Tibial nerve (tissue), 4 donors: ENCODE measurements around the gene ETFA. TPM values are rescaled to one million over a fixed set of nuclear protein-coding genes. Genes with fewer than 3 reads are reported as not detected.

Experiments
- DNase-seq, 2 donors: peaks; one replicate each; pipeline ENCODE4 v3.0.0-alpha.2; 2019; ENCODE audit warnings: low spot score in 2 of 2
- H3K27ac ChIP-seq, 4 donors: fragments of 200-600 bp; sonication (generic) in 3 of 4; one replicate each; pipeline ENCODE4 v1.5.1; 2017 to 2019; ENCODE audit warnings: mild to moderate bottlenecking in 1 of 4
- H3K27me3 ChIP-seq, 2 donors: fragments of 200-600 bp; sonication (generic) in 1 of 2; one replicate each; pipeline versions ENCODE4 v1.5.1 to v1.6.0; 2017 to 2019
- H3K36me3 ChIP-seq, 3 donors: fragments of 200-600 bp; sonication (generic); one replicate each; pipeline ENCODE4 v1.5.1; 2018 to 2019
- H3K4me1 ChIP-seq, 4 donors: fragments of 200-600 bp; sonication (generic) in 3 of 4; one replicate each; pipeline ENCODE4 v1.5.1; 2017 to 2019
- H3K4me3 ChIP-seq, 4 donors: fragments of 200-600 bp; sonication (generic) in 3 of 4; one replicate each; pipeline ENCODE4 v1.5.1; 2017 to 2019; ENCODE audit warnings: mild to moderate bottlenecking in 1 of 4, moderate library complexity in 1 of 4
- H3K9me3 ChIP-seq, 4 donors: fragments of 200-600 bp; sonication (generic) in 3 of 4; one replicate each; pipeline ENCODE4 v1.5.1; 2017 to 2019
- EP300 ChIP-seq, 2 donors: sonication (generic); formaldehyde crosslinking; IDR thresholded peaks; one replicate each; pipeline ENCODE4 v1.6.1; 2017; ENCODE audit warnings: antibody characterized with exemption in 2 of 2, mild to moderate bottlenecking in 1 of 2
- POLR2A ChIP-seq, 2 donors: fragments of 450-650 bp; IDR thresholded peaks; one replicate each; pipeline ENCODE4 v1.6.1; 2017; ENCODE audit warnings: antibody characterized with exemption in 2 of 2, mild to moderate bottlenecking in 2 of 2, moderate library complexity in 2 of 2
- WGBS, 2 donors: methylation state at CpG; one replicate each; pipeline ENCODE4 v1.1.5; 2018; 5-methylcytosine and 5-hydroxymethylcytosine counted together
- total RNA-seq, 4 donors: library from RNA; depleted of rRNA; stranded (reverse); fragments of >200 nt; gene quantifications; one replicate each; pipeline ENCODE4 v1.1.0, GENCODE V29; 2016
- TF ChIP-seq, protein P1 (sequence below), 5 experiments: fragments of 200-600 bp in 3 of 5; fragments of 450-650 bp in 2 of 5; sonication (generic) in 3 of 5; IDR thresholded peaks; one replicate each; pipeline ENCODE4 v1.5.1; 2016 to 2019; ENCODE audit warnings: antibody characterized with exemption in 5 of 5, mild to moderate bottlenecking in 3 of 5, moderate library complexity in 2 of 5

Gene ETFA
- total RNA-seq, 4 donors from 2014 or later = 59.2 to 96.9 (median 75.5) TPM

DNA sequence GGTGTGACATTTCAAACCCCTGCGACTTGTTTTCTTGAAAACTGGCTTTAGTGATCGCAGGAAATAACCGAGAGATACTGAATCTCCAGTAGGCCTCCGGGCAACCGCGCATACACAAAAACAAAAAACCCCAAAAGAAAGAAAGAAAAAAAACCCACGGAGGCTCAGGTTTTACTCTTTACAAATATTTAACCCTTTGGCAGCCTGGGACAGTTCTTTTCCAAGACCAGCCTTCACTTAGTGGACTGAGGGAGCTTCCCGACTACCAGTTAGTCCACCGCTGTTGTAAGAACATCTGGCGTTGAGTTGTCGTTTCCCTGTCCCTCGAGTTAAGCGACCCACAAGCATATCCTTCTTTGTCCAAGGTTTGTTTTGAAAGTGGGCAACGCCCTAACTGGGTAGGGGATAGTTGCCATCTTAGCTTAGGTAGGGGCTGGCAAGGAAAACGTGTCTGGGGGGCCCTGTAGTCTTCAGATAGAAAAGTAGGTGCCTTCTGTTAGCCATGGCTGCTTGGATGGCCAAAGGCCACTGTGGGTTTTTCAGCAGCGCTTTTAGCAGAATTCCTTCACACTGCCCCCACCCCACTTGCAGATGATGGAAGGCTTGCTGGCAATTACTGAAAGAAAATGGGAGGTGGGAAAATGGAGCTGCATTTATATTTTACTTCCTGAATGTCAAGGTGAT lies 32.2 kb upstream of the ETFA start:
- Histone ChIP-seq H3K36me3 (peaks cover 0 to under 1% (median 0%) of the 10 kb centered on the region in 3 donors), H3K9me3 (no peaks in the 10 kb centered on the region), H3K4me3 (no peak overlapping the region), H3K27me3 (peaks cover 8 to 100% of the 10 kb centered on the region in 2 donors), H3K4me1 (peaks cover 0 to 69% (median 52%) of the 10 kb centered on the region in 4 donors), H3K27ac (no peak overlapping the region)
- WGBS, 2 donors = 40 to 42% methylated on average over 16 of the region's 16 CpGs
- no peak for DNase-seq
- TF ChIP-seq POLR2A (IDR thresholded peaks at IDR 0.05) = no peak
- TF ChIP-seq, protein P1, sequence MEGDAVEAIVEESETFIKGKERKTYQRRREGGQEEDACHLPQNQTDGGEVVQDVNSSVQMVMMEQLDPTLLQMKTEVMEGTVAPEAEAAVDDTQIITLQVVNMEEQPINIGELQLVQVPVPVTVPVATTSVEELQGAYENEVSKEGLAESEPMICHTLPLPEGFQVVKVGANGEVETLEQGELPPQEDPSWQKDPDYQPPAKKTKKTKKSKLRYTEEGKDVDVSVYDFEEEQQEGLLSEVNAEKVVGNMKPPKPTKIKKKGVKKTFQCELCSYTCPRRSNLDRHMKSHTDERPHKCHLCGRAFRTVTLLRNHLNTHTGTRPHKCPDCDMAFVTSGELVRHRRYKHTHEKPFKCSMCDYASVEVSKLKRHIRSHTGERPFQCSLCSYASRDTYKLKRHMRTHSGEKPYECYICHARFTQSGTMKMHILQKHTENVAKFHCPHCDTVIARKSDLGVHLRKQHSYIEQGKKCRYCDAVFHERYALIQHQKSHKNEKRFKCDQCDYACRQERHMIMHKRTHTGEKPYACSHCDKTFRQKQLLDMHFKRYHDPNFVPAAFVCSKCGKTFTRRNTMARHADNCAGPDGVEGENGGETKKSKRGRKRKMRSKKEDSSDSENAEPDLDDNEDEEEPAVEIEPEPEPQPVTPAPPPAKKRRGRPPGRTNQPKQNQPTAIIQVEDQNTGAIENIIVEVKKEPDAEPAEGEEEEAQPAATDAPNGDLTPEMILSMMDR (IDR thresholded peaks at IDR 0.05) = no peak
- TF ChIP-seq EP300 (IDR thresholded peaks at IDR 0.05) = no peak

DNA sequence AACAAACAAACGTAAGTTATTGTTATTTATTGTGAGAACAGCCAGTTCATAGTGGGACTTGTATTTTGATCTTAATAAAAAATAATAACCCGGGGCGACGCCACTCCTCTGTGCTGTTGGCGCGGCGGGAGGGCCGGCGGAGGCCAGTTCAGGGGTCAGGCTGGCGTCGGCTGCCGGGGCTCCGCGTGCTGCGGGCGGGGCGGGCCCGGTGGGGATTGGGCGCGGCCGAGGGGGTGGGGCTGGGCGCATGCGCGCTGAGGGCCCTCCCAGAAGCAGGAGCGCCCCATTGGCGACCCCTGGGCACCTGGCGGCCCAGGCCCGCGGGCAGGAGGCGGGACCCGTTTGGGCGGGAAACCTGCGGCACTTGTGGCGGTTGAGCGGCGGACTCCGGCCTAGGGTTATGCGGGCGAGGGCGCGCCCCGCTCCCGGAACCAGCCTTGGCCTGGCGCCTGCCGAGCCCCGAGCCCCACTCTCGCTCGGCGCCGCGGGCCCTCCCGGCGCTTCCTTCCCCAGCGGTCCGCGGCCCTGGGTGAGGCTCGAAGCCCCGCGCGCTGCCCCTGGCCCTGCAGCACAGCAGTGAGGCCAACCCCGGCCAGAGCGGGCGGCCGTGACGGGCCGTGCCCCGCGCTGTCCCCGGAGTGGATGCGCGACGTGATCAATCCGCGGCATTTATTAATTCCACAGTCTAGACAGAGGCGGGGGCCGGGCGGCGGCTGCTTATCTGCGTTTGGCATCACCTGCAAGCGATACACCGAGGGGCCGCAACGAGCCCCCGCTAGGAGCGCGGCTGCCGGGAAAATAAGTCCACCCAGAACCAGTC lies 31.3 kb upstream of the ETFA start:
- no peaks in the 10 kb centered on the region for H3K36me3 ChIP-seq
- H3K27ac ChIP-seq = no peak overlapping the region
- WGBS, 2 donors = 5 to 6% methylated on average over 23 to 47 of the region's 87 CpGs
- peak overlapping the region in 1 of 4 donors; percentile 21 for H3K4me3 ChIP-seq
- H3K27me3 ChIP-seq = peaks cover 8 to 100% of the 10 kb centered on the region in 2 donors
- DNase-seq = no peak
- no peaks in the 10 kb centered on the region for H3K9me3 ChIP-seq
- H3K4me1 ChIP-seq = peaks cover 0 to 77% (median 57%) of the 10 kb centered on the region in 4 donors
- no peak for TF ChIP-seq POLR2A (IDR thresholded peaks at IDR 0.05)
- TF ChIP-seq, protein P1 (IDR thresholded peaks at IDR 0.05) = no peak
- no peak for TF ChIP-seq EP300 (IDR thresholded peaks at IDR 0.05)

DNA sequence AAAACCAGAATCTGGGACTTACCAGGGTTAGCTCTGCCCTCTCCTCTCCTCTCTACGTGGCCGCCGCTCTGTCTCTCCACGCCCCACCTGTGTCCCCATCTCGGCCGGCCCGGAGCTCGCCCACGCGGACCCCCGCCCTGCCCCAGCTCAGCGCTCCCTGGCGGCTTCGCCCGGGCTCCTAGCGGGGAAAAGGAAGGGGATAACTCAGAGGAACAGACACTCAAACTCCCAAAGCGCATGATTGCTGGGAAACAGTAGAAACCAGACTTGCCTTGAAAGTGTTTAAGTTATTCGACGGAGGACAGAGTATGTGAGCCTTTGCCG lies 30.8 kb upstream of the ETFA start:
- DNase-seq = no peak
- TF ChIP-seq EP300 (IDR thresholded peaks at IDR 0.05) (no peak), POLR2A (IDR thresholded peaks at IDR 0.05) (no peak)
- TF ChIP-seq, protein P1 (IDR thresholded peaks at IDR 0.05) = no peak
- Histone ChIP-seq H3K27ac (no peak overlapping the region), H3K36me3 (no peaks in the 10 kb centered on the region), H3K4me3 (no peak overlapping the region), H3K9me3 (no peaks in the 10 kb centered on the region), H3K4me1 (peaks cover 0 to 78% (median 59%) of the 10 kb centered on the region in 4 donors), H3K27me3 (peaks cover 8 to 100% of the 10 kb centered on the region in 2 donors)
- WGBS, 2 donors = 4 to 12% methylated on average over 15 to 20 of the region's 20 CpGs

DNA sequence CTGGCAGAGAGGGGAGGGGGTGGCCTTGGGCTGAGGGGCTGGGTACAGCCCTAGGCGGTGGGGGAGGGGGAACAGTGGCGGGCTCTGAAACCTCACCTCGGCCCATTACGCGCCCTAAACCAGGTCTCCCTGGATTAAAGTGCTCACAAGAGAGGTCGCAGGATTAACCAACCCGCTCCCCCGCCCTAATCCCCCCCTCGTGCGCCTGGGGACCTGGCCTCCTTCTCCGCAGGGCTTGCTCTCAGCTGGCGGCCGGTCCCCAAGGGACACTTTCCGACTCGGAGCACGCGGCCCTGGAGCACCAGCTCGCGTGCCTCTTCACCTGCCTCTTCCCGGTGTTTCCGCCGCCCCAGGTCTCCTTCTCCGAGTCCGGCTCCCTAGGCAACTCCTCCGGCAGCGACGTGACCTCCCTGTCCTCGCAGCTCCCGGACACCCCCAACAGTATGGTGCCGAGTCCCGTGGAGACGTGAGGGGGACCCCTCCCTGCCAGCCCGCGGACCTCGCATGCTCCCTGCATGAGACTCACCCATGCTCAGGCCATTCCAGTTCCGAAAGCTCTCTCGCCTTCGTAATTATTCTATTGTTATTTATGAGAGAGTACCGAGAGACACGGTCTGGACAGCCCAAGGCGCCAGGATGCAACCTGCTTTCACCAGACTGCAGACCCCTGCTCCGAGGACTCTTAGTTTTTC lies 30.2 kb upstream of the ETFA start:
- WGBS, 2 donors = 2 to 3% methylated on average over 26 to 29 of the region's 42 CpGs
- Histone ChIP-seq H3K9me3 (no peaks in the 10 kb centered on the region), H3K36me3 (no peaks in the 10 kb centered on the region), H3K4me3 (peak overlapping the region in 1 of 4 donors; percentile 46), H3K4me1 (peaks cover 0 to 78% (median 56%) of the 10 kb centered on the region in 4 donors), H3K27ac (no peak overlapping the region), H3K27me3 (peaks cover 12 to 100% of the 10 kb centered on the region in 2 donors)
- no peak for DNase-seq
- TF ChIP-seq, protein P1 (IDR thresholded peaks at IDR 0.05) = no peak
- TF ChIP-seq POLR2A (IDR thresholded peaks at IDR 0.05) = no peak
- no peak for TF ChIP-seq EP300 (IDR thresholded peaks at IDR 0.05)
